Calu3 (cell line): ENCODE data around the gene PTPRZ1. TPM values are rescaled to one million over a fixed set of nuclear protein-coding genes. Genes with fewer than 3 reads are reported as not detected.

ENCODE experiments used
- BruUV-seq: library from RNA; stranded (reverse); fragments of 400-500 nt; replicated peaks from 2 replicates; lab custom pipeline; 2021; lab: Mats Ljungman, UMichigan
- CTCF ChIA-PET: fragments of 300-600 bp; sonication (Branson Sonifier 250); formaldehyde crosslinking; loops from one replicate; lab custom pipeline; 2022; ENCODE audit warnings: antibody characterized with exemption; lab: Charles Lee
- DNase-seq: peaks from one replicate; pipeline ENCODE4 v3.0.0; 2022
- H3K27ac Mint-ChIP-seq: one replicate; pipeline ENCODE4 v1.8.0; 2022; ENCODE audit warnings: mixed read lengths; ENCODE audit not compliant: unreplicated experiment
- H3K27me3 Mint-ChIP-seq: one replicate; pipeline ENCODE4 v1.8.0; 2022; ENCODE audit warnings: mixed read lengths; ENCODE audit not compliant: unreplicated experiment
- H3K36me3 Mint-ChIP-seq: one replicate; pipeline ENCODE4 v1.8.0; 2022; ENCODE audit warnings: mild to moderate bottlenecking, moderate library complexity, mixed read lengths; ENCODE audit not compliant: insufficient read depth, unreplicated experiment
- H3K4me1 Mint-ChIP-seq: one replicate; pipeline ENCODE4 v1.8.0; 2022; ENCODE audit warnings: mild to moderate bottlenecking, low read depth, mixed read lengths; ENCODE audit not compliant: unreplicated experiment
- H3K4me3 Mint-ChIP-seq: one replicate; pipeline ENCODE4 v1.8.0; 2022; ENCODE audit warnings: mild to moderate bottlenecking, low read depth, moderate library complexity, mixed read lengths; ENCODE audit not compliant: unreplicated experiment
- H3K9me3 Mint-ChIP-seq: one replicate; pipeline ENCODE4 v1.8.0; 2022; ENCODE audit warnings: low read depth, mixed read lengths; ENCODE audit not compliant: unreplicated experiment
- CTCF ChIP-seq: fragments of 200-600 bp; IDR thresholded peaks from one replicate; pipeline ENCODE4 v1.8.0; 2022; ENCODE audit warnings: antibody characterized with exemption; ENCODE audit not compliant: unreplicated experiment
- intact Hi-C: fragments of 100-400 bp; cut with micrococcal nuclease; formaldehyde crosslinking; loops from one replicate; pipeline ENCODE4 v1.10.0; 2022; ENCODE audit not compliant: unreplicated experiment
- total RNA-seq: library from RNA; stranded (reverse); gene quantifications from 2 replicates; pipeline ENCODE4 v1.2.3, GENCODE V29; 2022

The PTPRZ1 gene
- total RNA-seq, 1 experiment from 2014 or later, result 4.9 TPM

DNA sequence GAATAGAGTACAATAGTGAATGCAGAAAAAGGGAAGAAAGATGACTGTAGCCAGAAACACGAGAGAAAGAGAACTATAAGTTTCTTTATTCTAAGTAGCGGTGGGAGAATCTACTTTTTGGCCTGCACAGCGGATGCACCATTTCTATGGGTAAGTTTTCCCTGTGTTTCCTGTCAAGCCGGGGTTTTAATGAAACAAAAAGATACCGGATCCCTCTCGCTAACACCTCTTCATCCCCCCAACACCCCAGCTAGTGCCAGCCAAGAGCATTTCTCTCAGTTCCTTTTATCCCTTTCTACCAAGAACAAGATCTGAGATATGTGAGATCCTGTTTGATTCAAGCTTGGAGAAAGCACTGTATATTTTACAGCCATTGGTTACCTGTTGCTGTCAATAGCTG lies 14.7 kb downstream of the PTPRZ1 start:
- Mint-ChIP-seq H3K36me3 (no peaks in the 10 kb centered on the region), H3K27me3 (no peaks in the 10 kb centered on the region), H3K4me1 (no peaks in the 10 kb centered on the region), H3K4me3 (no peak overlapping the region), H3K9me3 (no peaks in the 10 kb centered on the region), H3K27ac (no peak overlapping the region)
- no TSS peak for BruUV-seq
- intact Hi-C loops, result no loop called here
- CTCF ChIA-PET, result no interaction called here
- TF ChIP-seq CTCF, result no peak
- no peak for DNase-seq

- no peak for TF ChIP-seq CTCF
- intact Hi-C loops, result no loop called here
These were observed 17.9 kb downstream of the PTPRZ1 start for GRCh38 chr7:121890833-121891232.

DNA sequence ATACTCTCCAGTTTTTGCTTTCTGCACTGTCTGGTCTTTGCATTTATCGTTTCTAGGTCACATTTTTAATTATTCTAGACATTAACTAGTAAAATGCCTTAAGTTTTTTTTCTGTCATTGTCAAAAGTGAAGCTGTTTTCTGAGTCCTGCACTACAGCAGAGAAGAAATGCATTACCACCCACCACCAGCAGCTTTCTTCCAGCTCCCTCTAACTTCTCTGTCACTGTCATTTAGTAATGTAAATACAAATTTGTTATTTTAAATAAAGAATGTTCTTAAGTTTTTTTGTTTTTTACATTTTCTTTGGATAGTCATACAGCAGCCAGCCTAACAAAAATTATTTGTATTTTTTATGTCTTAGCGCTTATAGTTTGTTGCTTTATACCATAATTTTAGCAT lies 18.8 kb downstream of the PTPRZ1 start:
- intact Hi-C loops, result no loop called here
- Mint-ChIP-seq H3K4me3 (no peak overlapping the region), H3K9me3 (no peaks in the 10 kb centered on the region), H3K27me3 (no peaks in the 10 kb centered on the region), H3K27ac (no peak overlapping the region), H3K4me1 (no peaks in the 10 kb centered on the region), H3K36me3 (no peaks in the 10 kb centered on the region)
- no TSS peak for BruUV-seq
- TF ChIP-seq CTCF, result no peak
- CTCF ChIA-PET, result interaction anchor here (0.6 kb wide), 1 partner anchor 18 kb away, joined by 3 read pairs; no protein-coding TSS in a partner anchor
- no peak for DNase-seq

More at GRCh38 chr7:121890833-121891232, 17.9 kb downstream of the PTPRZ1 start:
- Mint-ChIP-seq H3K4me1 (no peaks in the 10 kb centered on the region), H3K9me3 (no peaks in the 10 kb centered on the region), H3K27ac (no peak overlapping the region), H3K27me3 (no peaks in the 10 kb centered on the region), H3K4me3 (no peak overlapping the region), H3K36me3 (no peaks in the 10 kb centered on the region)
- no TSS peak for BruUV-seq
- no peak for DNase-seq
- CTCF ChIA-PET, result no interaction called here

DNA sequence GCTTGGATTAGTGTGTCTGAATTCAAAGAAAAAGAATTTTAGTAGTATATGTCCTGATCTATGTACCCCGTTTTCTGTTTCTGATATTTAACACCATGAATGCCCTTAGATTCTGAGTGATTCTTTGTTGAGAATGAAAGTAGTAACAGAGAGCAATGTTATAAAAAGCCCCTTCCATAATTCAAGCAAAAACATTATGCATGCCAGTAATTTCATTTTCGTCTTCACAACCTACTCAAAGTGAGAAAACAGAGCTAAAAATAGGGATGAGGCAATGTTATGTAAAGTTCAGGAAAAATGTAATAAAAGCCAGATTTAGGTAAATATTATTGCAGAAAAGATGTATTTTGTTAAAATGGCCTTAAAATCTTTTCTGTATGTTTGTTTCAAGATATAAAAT lies 28.1 kb downstream of the PTPRZ1 start:
- no TSS peak for BruUV-seq
- no peaks in the 10 kb centered on the region for H3K9me3 Mint-ChIP-seq
- no peaks in the 10 kb centered on the region for H3K4me1 Mint-ChIP-seq
- no peaks in the 10 kb centered on the region for H3K27me3 Mint-ChIP-seq
- no peak for DNase-seq
- CTCF ChIA-PET, result no interaction called here
- H3K36me3 Mint-ChIP-seq, result no peaks in the 10 kb centered on the region
- H3K4me3 Mint-ChIP-seq, result no peak overlapping the region
- TF ChIP-seq CTCF, result no peak
- intact Hi-C loops, result no loop called here
- H3K27ac Mint-ChIP-seq, result no peak overlapping the region
